Cardiac muscle cell (in vitro differentiated cells and primary cell): ENCODE results near the gene CHCHD3. TPM values are rescaled to one million over a fixed set of nuclear protein-coding genes. Genes with fewer than 3 reads are reported as not detected.

Experiments used
- DNase-seq, 2 donors: peaks; one replicate each; pipeline versions ENCODE4 v3.0.0 to v3.0.0-alpha.2; 2010 to 2017; ENCODE audit warnings: low read depth in 1 of 2, low spot score in 1 of 2
- H3K27ac ChIP-seq: fragments of 200-600 bp; sonication (generic); 2 replicates; pipeline ENCODE4 v1.5.1; 2016
- H3K27me3 ChIP-seq: fragments of 200-600 bp; sonication (generic); 2 replicates; pipeline ENCODE4 v1.6.0; 2016; ENCODE audit warnings: control low read depth
- H3K36me3 ChIP-seq: fragments of 200-600 bp; sonication (generic); 2 replicates; pipeline ENCODE4 v1.5.1; 2016; ENCODE audit warnings: control low read depth
- H3K4me1 ChIP-seq: fragments of 200-600 bp; sonication (generic); 2 replicates; pipeline ENCODE4 v1.8.1; 2017; ENCODE audit warnings: low read depth, mild to moderate bottlenecking, mixed run types
- H3K4me3 ChIP-seq: fragments of 200-600 bp; sonication (generic); 2 replicates; pipeline ENCODE4 v1.5.1; 2016; ENCODE audit warnings: mild to moderate bottlenecking
- H3K9me3 ChIP-seq: fragments of 200-600 bp; sonication (generic); 2 replicates; pipeline ENCODE4 v1.5.1; 2017; ENCODE audit warnings: low read depth, mild to moderate bottlenecking, control low read depth
- CTCF ChIP-seq: IDR thresholded peaks from 2 replicates; pipeline ENCODE4 v1.5.1; 2012; ENCODE audit warnings: low read depth, mild to moderate bottlenecking, low read length
- polyA plus RNA-seq: library from polyadenylated mRNA; unstranded; fragments of >200 nt; fragmentation: Nextera tagmentation; extraction: Ambion mirVana; gene quantifications from 2 replicates; pipeline ENCODE4 v1.2.1, GENCODE V29; 2016
- total RNA-seq: library from RNA; depleted of rRNA; stranded (reverse); fragments of >200 nt; gene quantifications from 2 replicates; pipeline ENCODE4 v1.2.3, GENCODE V29; 2016

Gene CHCHD3
- total and polyA plus RNA-seq, 2 experiments from 2014 or later, result 95.1 to 127 TPM

GRCh38 chr7:132953468-132953867 is 128.4 kb downstream of the CHCHD3 start:
- TF ChIP-seq CTCF, result no peak
- no peaks in the 10 kb centered on the region for H3K4me1 ChIP-seq
- H3K27me3 ChIP-seq, result no peaks in the 10 kb centered on the region
- H3K27ac ChIP-seq, result no peak overlapping the region
- H3K9me3 ChIP-seq, result no peaks in the 10 kb centered on the region
- H3K4me3 ChIP-seq, result no peak overlapping the region
- DNase-seq, result no peak
- H3K36me3 ChIP-seq, result no peaks in the 10 kb centered on the region

GRCh38 chr7:132950725-132951124 is 131.2 kb downstream of the CHCHD3 start:
- H3K9me3 ChIP-seq, result no peaks in the 10 kb centered on the region
- no peak overlapping the region for H3K4me3 ChIP-seq
- no peak for DNase-seq
- H3K27ac ChIP-seq, result no peak overlapping the region
- no peaks in the 10 kb centered on the region for H3K4me1 ChIP-seq
- H3K36me3 ChIP-seq, result no peaks in the 10 kb centered on the region
- no peaks in the 10 kb centered on the region for H3K27me3 ChIP-seq
- TF ChIP-seq CTCF, result no peak

- Histone ChIP-seq H3K4me1 (no peaks in the 10 kb centered on the region), H3K27ac (no peak overlapping the region), H3K36me3 (no peaks in the 10 kb centered on the region), H3K4me3 (no peak overlapping the region), H3K9me3 (no peaks in the 10 kb centered on the region), H3K27me3 (no peaks in the 10 kb centered on the region)
- TF ChIP-seq CTCF, result no peak
- DNase-seq, result no peak
Measured at GRCh38 chr7:132947011-132947410, 134.9 kb downstream of the CHCHD3 start.

- no peaks in the 10 kb centered on the region for H3K9me3 ChIP-seq
- DNase-seq, result no peak
- TF ChIP-seq CTCF, result no peak
Measured at GRCh38 chr7:132944774-132945173, 137.1 kb downstream of the CHCHD3 start.

GRCh38 chr7:132943645-132944044 is 138.2 kb downstream of the CHCHD3 start:
- H3K4me3 ChIP-seq, result no peak overlapping the region
- no peaks in the 10 kb centered on the region for H3K4me1 ChIP-seq
- no peak for DNase-seq
- H3K9me3 ChIP-seq, result no peaks in the 10 kb centered on the region
- no peak overlapping the region for H3K27ac ChIP-seq
- H3K27me3 ChIP-seq, result no peaks in the 10 kb centered on the region
- no peaks in the 10 kb centered on the region for H3K36me3 ChIP-seq
- TF ChIP-seq CTCF, result no peak

More at GRCh38 chr7:132944774-132945173, 137.1 kb downstream of the CHCHD3 start:
- H3K27me3 ChIP-seq, result no peaks in the 10 kb centered on the region
- H3K36me3 ChIP-seq, result no peaks in the 10 kb centered on the region
- H3K27ac ChIP-seq, result no peak overlapping the region
- H3K4me1 ChIP-seq, result no peaks in the 10 kb centered on the region
- H3K4me3 ChIP-seq, result no peak overlapping the region

GRCh38 chr7:132942701-132943100 is 139.2 kb downstream of the CHCHD3 start:
- Histone ChIP-seq H3K9me3 (no peaks in the 10 kb centered on the region), H3K27ac (no peak overlapping the region), H3K4me1 (no peaks in the 10 kb centered on the region), H3K27me3 (no peaks in the 10 kb centered on the region), H3K4me3 (no peak overlapping the region), H3K36me3 (no peaks in the 10 kb centered on the region)
- no peak for DNase-seq
- TF ChIP-seq CTCF, result no peak
